DOHH2 (cell line): ENCODE data around the gene ARHGEF33.

Source experiments
- H3F3A ChIP-seq: fragments of 200-600 bp; sonication (generic), shearing (Covaris generic); 2 replicates; pipeline ENCODE4 v1.6.0; 2016; ENCODE audit warnings: antibody characterized with exemption, mild to moderate bottlenecking; ENCODE audit not compliant: control insufficient read depth, insufficient read depth
- H3K27ac ChIP-seq: fragments of 200-600 bp; sonication (generic); 2 replicates; pipeline ENCODE4 v1.5.1; 2014; ENCODE audit warnings: low read depth, mild to moderate bottlenecking, low read length, moderate library complexity
- H3K27me3 ChIP-seq: fragments of 200-600 bp; sonication (generic); 2 replicates; pipeline ENCODE4 v1.6.1; 2014; ENCODE audit warnings: mild to moderate bottlenecking, low read length, mixed read lengths; ENCODE audit not compliant: control insufficient read depth
- H3K36me3 ChIP-seq: fragments of 200-600 bp; sonication (generic); 2 replicates; pipeline ENCODE4 v1.6.1; 2014; ENCODE audit warnings: mild to moderate bottlenecking, low read length, moderate library complexity, mixed read lengths; ENCODE audit not compliant: control insufficient read depth
- H3K4me1 ChIP-seq: fragments of 200-600 bp; sonication (generic); 2 replicates; pipeline ENCODE4 v1.6.1; 2014; ENCODE audit warnings: mild to moderate bottlenecking, low read length, mixed read lengths; ENCODE audit not compliant: control insufficient read depth
- H3K4me2 ChIP-seq: fragments of 200-600 bp; sonication (generic); 2 replicates; pipeline ENCODE4 v1.6.0; 2014; ENCODE audit warnings: mild to moderate bottlenecking, low read length, moderate library complexity
- H3K4me3 ChIP-seq: fragments of 200-600 bp; sonication (generic); 2 replicates; pipeline ENCODE4 v1.5.1; 2014; ENCODE audit warnings: mild to moderate bottlenecking, low read length, mixed read lengths
- H3K79me2 ChIP-seq: fragments of 200-600 bp; sonication (generic); 2 replicates; pipeline ENCODE4 v1.6.1; 2014; ENCODE audit warnings: mild to moderate bottlenecking, low read length, mixed read lengths; ENCODE audit not compliant: control insufficient read depth
- H3K9me2 ChIP-seq: fragments of 200-600 bp; sonication (generic); replicated peaks from 2 replicates; pipeline ENCODE4 v1.6.1; 2014; ENCODE audit warnings: mild to moderate bottlenecking, low read length, mixed read lengths; ENCODE audit not compliant: control insufficient read depth
- H3K9me3 ChIP-seq: fragments of 200-600 bp; sonication (generic); 2 replicates; pipeline ENCODE4 v1.6.1; 2014; ENCODE audit warnings: antibody characterized with exemption, low read length, mixed read lengths; ENCODE audit not compliant: control insufficient read depth, insufficient read depth
- H4K20me1 ChIP-seq: fragments of 200-600 bp; sonication (generic); 2 replicates; pipeline ENCODE4 v1.6.0; 2014; ENCODE audit warnings: low read depth, mild to moderate bottlenecking, antibody characterized with exemption, low read length, moderate library complexity; ENCODE audit not compliant: control insufficient read depth, insufficient read depth
- EZH2phosphoT487 ChIP-seq: fragments of 200-600 bp; sonication (generic); IDR thresholded peaks from 2 replicates; pipeline ENCODE4 v1.6.1; 2017; ENCODE audit warnings: borderline replicate concordance, mild to moderate bottlenecking, antibody characterized with exemption, low read length, moderate library complexity, mixed read lengths
- TF ChIP-seq, protein P1 (sequence below): fragments of 200-600 bp; sonication (generic); IDR thresholded peaks from one replicate; pipeline ENCODE4 v1.5.1; 2014; ENCODE audit warnings: antibody characterized with exemption, mild to moderate bottlenecking, low read depth, low read length; ENCODE audit not compliant: poor library complexity, severe bottlenecking

ARHGEF33 gene

DNA sequence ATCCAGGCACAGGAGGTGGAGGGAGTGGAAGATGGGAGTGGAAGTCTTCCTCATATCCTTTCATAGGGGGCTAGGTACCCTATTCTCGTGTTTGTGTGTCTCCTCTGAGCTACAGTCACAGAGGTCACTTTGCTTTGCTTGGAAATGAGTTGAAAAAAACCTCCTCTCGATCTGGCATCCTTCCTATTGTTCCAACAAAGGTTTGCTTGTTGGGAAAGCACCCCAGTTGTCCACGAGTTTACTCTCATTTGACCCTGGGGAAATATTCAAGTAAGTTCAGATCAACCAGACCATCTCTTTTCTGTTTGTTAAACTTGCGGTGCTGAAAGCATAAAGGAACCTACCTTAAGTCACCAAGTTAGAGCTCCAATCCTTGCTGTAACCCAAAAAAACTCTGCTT lies 59.3 kb downstream of the ARHGEF33 start:
- no peak overlapping the region for H3K4me3 ChIP-seq
- no peaks in the 10 kb centered on the region for H3K4me1 ChIP-seq
- peaks cover 5% of the 10 kb centered on the region; the same call in 1 of the 2 replicates for H3K27me3 ChIP-seq
- no peaks in the 10 kb centered on the region for H3K79me2 ChIP-seq
- H3K4me2 ChIP-seq: no peak overlapping the region
- no peaks in the 10 kb centered on the region for H3K9me2 ChIP-seq
- H3K9me3 ChIP-seq: no peaks in the 10 kb centered on the region
- H3K27ac ChIP-seq: no peak overlapping the region
- H4K20me1 ChIP-seq: no peaks in the 10 kb centered on the region
- no peak for TF ChIP-seq EZH2phosphoT487
- TF ChIP-seq, protein P1, sequence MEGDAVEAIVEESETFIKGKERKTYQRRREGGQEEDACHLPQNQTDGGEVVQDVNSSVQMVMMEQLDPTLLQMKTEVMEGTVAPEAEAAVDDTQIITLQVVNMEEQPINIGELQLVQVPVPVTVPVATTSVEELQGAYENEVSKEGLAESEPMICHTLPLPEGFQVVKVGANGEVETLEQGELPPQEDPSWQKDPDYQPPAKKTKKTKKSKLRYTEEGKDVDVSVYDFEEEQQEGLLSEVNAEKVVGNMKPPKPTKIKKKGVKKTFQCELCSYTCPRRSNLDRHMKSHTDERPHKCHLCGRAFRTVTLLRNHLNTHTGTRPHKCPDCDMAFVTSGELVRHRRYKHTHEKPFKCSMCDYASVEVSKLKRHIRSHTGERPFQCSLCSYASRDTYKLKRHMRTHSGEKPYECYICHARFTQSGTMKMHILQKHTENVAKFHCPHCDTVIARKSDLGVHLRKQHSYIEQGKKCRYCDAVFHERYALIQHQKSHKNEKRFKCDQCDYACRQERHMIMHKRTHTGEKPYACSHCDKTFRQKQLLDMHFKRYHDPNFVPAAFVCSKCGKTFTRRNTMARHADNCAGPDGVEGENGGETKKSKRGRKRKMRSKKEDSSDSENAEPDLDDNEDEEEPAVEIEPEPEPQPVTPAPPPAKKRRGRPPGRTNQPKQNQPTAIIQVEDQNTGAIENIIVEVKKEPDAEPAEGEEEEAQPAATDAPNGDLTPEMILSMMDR: no peak
- H3K36me3 ChIP-seq: no peaks in the 10 kb centered on the region
- H3F3A ChIP-seq: no peaks in the 10 kb centered on the region

DNA sequence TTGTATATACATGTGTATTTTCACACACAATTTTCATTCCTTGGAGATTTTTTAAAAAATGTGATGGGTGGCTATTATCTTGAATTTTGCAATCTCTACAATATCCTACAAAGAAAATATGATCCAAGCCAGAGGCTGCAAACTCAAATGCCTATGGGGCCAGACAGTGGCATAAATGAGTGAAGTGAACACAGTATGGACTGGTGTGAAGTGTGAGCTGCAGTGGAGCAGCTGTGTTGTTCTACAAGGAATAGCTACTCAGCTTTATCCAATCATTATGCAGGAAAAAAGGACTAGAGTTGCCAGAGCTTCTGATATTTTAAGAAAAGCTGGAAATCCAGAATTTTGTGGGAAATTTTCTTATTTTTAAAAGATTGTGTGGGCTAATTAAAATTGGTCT lies 62.1 kb downstream of the ARHGEF33 start:
- H3K79me2 ChIP-seq: no peaks in the 10 kb centered on the region
- peaks cover 5% of the 10 kb centered on the region; the same call in 1 of the 2 replicates for H3K27me3 ChIP-seq
- TF ChIP-seq EZH2phosphoT487: no peak
- H4K20me1 ChIP-seq: no peaks in the 10 kb centered on the region
- no peaks in the 10 kb centered on the region for H3K4me1 ChIP-seq
- H3F3A ChIP-seq: no peaks in the 10 kb centered on the region
- no peaks in the 10 kb centered on the region for H3K9me2 ChIP-seq
- H3K4me2 ChIP-seq: no peak overlapping the region
- no peak overlapping the region for H3K27ac ChIP-seq
- no peaks in the 10 kb centered on the region for H3K36me3 ChIP-seq
- H3K4me3 ChIP-seq: no peak overlapping the region
- no peaks in the 10 kb centered on the region for H3K9me3 ChIP-seq

DNA sequence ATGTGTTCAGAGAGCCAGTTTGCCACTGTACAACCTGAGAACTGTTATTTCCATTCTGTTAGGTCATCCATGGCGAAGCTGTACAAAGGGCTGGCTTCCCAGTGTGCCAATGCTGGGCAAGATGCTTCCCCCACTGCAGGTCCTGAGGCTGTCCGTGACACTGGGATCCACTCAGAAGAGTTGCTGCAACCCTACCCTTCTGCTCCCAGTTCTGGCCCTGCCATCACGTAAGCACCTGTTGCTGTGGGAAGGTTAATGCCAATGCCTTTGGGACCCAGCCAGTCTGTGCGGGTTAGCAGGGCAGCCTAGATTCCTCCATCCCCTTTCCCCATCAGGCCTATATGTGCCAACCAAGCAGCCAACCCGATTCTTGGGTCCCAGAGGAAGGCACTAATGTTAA lies 68.3 kb downstream of the ARHGEF33 start:
- Histone ChIP-seq H3K27ac (no peak overlapping the region), H3K9me3 (no peaks in the 10 kb centered on the region), H3K9me2 (no peaks in the 10 kb centered on the region), H3F3A (no peaks in the 10 kb centered on the region), H3K79me2 (no peaks in the 10 kb centered on the region), H3K36me3 (no peaks in the 10 kb centered on the region), H3K4me1 (no peaks in the 10 kb centered on the region), H4K20me1 (no peaks in the 10 kb centered on the region), H3K4me2 (no peak overlapping the region), H3K27me3 (peaks cover 8% of the 10 kb centered on the region; the same call in 1 of the 2 replicates), H3K4me3 (no peak overlapping the region)
- TF ChIP-seq, protein P1: no peak
- no peak for TF ChIP-seq EZH2phosphoT487

DNA sequence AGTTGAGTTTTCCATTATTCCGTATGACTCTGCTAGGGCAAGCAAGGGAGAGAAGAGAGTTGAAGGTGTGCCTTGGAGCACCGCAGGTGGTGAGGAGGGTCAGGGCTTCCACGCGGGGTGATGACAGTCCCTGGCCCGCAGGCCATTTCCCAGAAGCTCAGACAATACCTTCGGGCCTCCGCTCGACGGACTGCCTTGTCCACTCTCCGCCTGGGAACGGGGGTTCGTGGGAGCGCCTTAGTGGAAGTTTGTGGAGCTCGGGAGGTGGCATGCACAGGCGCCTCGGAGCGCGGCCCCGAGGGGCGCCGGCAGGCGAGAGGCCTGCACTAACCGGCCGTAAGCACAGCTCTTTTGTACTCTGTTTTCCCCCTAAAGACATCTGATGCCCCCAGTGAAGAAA lies 69.8 kb downstream of the ARHGEF33 start:
- H3F3A ChIP-seq: no peaks in the 10 kb centered on the region
- no peaks in the 10 kb centered on the region for H3K79me2 ChIP-seq
- H3K27ac ChIP-seq: no peak overlapping the region
- no peaks in the 10 kb centered on the region for H3K9me2 ChIP-seq
- H3K27me3 ChIP-seq: peaks cover 3% of the 10 kb centered on the region; the same call in 1 of the 2 replicates
- H3K4me2 ChIP-seq: no peak overlapping the region
- H3K36me3 ChIP-seq: no peaks in the 10 kb centered on the region
- H3K4me1 ChIP-seq: no peaks in the 10 kb centered on the region
- H3K4me3 ChIP-seq: no peak overlapping the region
- TF ChIP-seq EZH2phosphoT487: no peak
- TF ChIP-seq, protein P1: no peak
- no peaks in the 10 kb centered on the region for H4K20me1 ChIP-seq
- no peaks in the 10 kb centered on the region for H3K9me3 ChIP-seq
